ENCODE measurements around the gene PRKAG1. TPM values are rescaled to one million over a fixed set of nuclear protein-coding genes. Genes with fewer than 3 reads are reported as not detected.

The PRKAG1 gene
- total RNA-seq, 1 donor from 2014 or later, result 47.1 TPM

DNA sequence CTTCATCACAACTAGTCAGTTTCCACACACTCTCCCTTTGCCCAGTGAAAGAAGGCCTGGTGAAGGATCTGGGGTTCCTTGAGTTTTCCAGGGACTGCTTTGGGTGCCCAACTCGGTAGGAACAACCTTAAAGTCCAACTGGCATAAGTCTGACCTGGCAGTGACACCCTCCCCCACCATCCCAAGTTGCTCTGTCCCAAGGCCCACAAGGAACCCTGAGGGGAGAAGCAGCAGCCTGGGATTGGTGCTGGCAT is 40.4 kb upstream of the PRKAG1 start:
- Histone ChIP-seq H2AFZ (ENCODE audit: low read depth, low read length) (no peak overlapping the region), H3K27ac (ENCODE audit: low read depth, low read length) (peak overlapping the region; percentile 98), H3K36me3 (ENCODE audit: insufficient read depth, low read length) (peaks cover 12% of the 10 kb centered on the region), H3K4me2 (ENCODE audit: low read length) (peak overlapping the region; percentile 99), H3K79me2 (ENCODE audit: insufficient read depth, low read length) (peaks cover 74% of the 10 kb centered on the region), H3K9me3 (ENCODE audit: insufficient read depth, low read depth, low read length) (no peaks in the 10 kb centered on the region), H3K4me1 (ENCODE audit: insufficient read depth, low read length) (peaks cover 41% of the 10 kb centered on the region), H4K20me1 (ENCODE audit: insufficient read depth, low read length) (peaks cover 58% of the 10 kb centered on the region), H3K27me3 (ENCODE audit: insufficient read depth, low read length) (no peaks in the 10 kb centered on the region), H3K4me3 (ENCODE audit: insufficient read depth, low read depth, low read length) (peak overlapping the region; percentile 92), H3K9ac (ENCODE audit: low read length) (peak overlapping the region; percentile 97)
- DNase-seq (ENCODE audit: low read depth), result no peak
- Mint-ChIP-seq H3K36me3 (ENCODE audit: low read depth, unreplicated experiment) (peaks cover 14% of the 10 kb centered on the region), H3K27me3 (ENCODE audit: low read depth, unreplicated experiment) (no peaks in the 10 kb centered on the region), H3K9me3 (ENCODE audit: unreplicated experiment) (no peaks in the 10 kb centered on the region), H3K4me3 (ENCODE audit: unreplicated experiment) (peak overlapping the region; percentile 98), H3K4me1 (ENCODE audit: low read depth, unreplicated experiment) (peaks cover 33% of the 10 kb centered on the region), H3K27ac (ENCODE audit: unreplicated experiment) (peak overlapping the region; percentile 94)
- FAIRE-seq, result no peak
- TF ChIP-seq EZH2 (IDR thresholded peaks at IDR 0.05; ENCODE audit: insufficient read depth, low read length) (no peak), CTCF (IDR thresholded peaks at IDR 0.05; ENCODE audit: insufficient read depth, low read depth, low read length) (no peak)

DNA sequence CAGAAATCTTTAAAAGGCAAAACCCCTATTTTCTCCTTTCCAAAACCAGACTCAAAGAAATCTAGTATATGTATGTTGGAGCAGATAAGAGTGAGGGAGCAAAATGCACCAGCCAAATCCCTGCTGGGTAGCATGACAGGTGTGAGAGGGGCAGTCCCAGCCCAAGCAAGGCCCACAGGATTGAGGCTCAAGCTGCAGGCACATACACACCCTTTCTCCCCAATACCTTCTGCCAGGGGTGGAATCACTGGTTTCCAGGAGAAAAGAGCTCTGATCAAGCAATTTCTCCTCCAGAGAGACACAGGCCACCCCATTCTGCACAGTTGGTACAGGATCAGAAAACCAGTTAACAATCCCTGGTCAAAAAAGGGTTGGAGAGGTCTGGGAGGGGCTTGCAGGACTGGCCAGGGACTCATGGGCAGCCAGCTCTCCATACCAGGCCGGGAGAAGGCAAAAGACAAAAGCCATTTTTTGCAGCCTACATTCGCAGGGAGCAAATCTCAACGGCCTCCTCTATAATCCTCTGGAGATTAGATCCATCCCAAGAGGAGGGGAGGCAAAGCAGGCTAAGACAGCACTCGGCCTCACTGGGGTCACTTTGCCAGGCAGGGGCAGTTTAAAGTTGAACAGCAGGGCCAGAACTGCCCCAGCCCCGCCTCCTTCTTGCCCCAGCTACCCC is 39.9 kb upstream of the PRKAG1 start:
- H3K36me3 ChIP-seq (ENCODE audit: insufficient read depth, low read length), result peaks cover 17% of the 10 kb centered on the region
- Mint-ChIP-seq H3K27ac (ENCODE audit: unreplicated experiment) (peak overlapping the region; percentile 94), H3K4me3 (ENCODE audit: unreplicated experiment) (peak overlapping the region; percentile 98), H3K9me3 (ENCODE audit: unreplicated experiment) (no peaks in the 10 kb centered on the region), H3K27me3 (ENCODE audit: low read depth, unreplicated experiment) (no peaks in the 10 kb centered on the region), H3K36me3 (ENCODE audit: low read depth, unreplicated experiment) (peaks cover 14% of the 10 kb centered on the region), H3K4me1 (ENCODE audit: low read depth, unreplicated experiment) (peaks cover 33% of the 10 kb centered on the region)
- no peak overlapping the region for H2AFZ ChIP-seq (ENCODE audit: low read depth, low read length)
- H3K9me3 ChIP-seq (ENCODE audit: insufficient read depth, low read depth, low read length), result no peaks in the 10 kb centered on the region
- no peak for TF ChIP-seq CTCF (IDR thresholded peaks at IDR 0.05; ENCODE audit: insufficient read depth, low read depth, low read length)
- no peak for TF ChIP-seq EZH2 (IDR thresholded peaks at IDR 0.05; ENCODE audit: insufficient read depth, low read length)
- H3K79me2 ChIP-seq (ENCODE audit: insufficient read depth, low read length), result peaks cover 79% of the 10 kb centered on the region
- no peak for FAIRE-seq
- H3K4me1 ChIP-seq (ENCODE audit: insufficient read depth, low read length), result peaks cover 41% of the 10 kb centered on the region
- DNase-seq (ENCODE audit: low read depth), result no peak
- peaks cover 62% of the 10 kb centered on the region for H4K20me1 ChIP-seq (ENCODE audit: insufficient read depth, low read length)
- H3K4me2 ChIP-seq (ENCODE audit: low read length), result peak overlapping the region; percentile 99
- H3K4me3 ChIP-seq (ENCODE audit: insufficient read depth, low read depth, low read length), result peak overlapping the region; percentile 92
- peak overlapping the region; percentile 97 for H3K9ac ChIP-seq (ENCODE audit: low read length)
- no peaks in the 10 kb centered on the region for H3K27me3 ChIP-seq (ENCODE audit: insufficient read depth, low read length)
- peak overlapping the region; percentile 98 for H3K27ac ChIP-seq (ENCODE audit: low read depth, low read length)

DNA sequence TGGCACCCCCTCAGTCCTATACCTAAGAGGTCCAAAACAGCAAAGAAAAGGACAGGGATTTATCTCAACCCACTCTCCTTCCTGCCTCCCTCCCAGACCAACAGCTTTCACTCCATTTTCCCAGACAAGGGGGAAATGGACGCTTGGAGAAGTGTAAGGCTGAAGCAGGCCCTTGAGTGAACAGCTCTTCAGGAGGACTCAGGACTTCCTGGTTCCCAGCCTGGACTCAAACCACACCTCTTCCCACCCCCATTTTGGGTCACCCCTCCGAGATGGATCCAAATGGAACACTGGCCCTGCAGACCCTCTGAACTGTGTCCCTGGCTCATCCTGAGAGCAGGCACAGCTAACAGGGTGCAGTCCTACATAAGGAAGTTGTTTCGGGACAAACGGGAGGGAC is 39.3 kb upstream of the PRKAG1 start:
- no peak overlapping the region for H3K27ac ChIP-seq (ENCODE audit: low read depth, low read length)
- peak overlapping the region; percentile 55 for H3K27ac Mint-ChIP-seq (ENCODE audit: unreplicated experiment)
- DNase-seq (ENCODE audit: low read depth) (no peak), FAIRE-seq (no peak)
- no peaks in the 10 kb centered on the region for H3K27me3 Mint-ChIP-seq (ENCODE audit: low read depth, unreplicated experiment)
- peaks cover 68% of the 10 kb centered on the region for H4K20me1 ChIP-seq (ENCODE audit: insufficient read depth, low read length)
- peaks cover 85% of the 10 kb centered on the region for H3K79me2 ChIP-seq (ENCODE audit: insufficient read depth, low read length)
- H3K27me3 ChIP-seq (ENCODE audit: insufficient read depth, low read length), result no peaks in the 10 kb centered on the region
- H3K4me1 ChIP-seq (ENCODE audit: insufficient read depth, low read length), result peaks cover 41% of the 10 kb centered on the region
- no peaks in the 10 kb centered on the region for H3K9me3 Mint-ChIP-seq (ENCODE audit: unreplicated experiment)
- no peak overlapping the region for H2AFZ ChIP-seq (ENCODE audit: low read depth, low read length)
- H3K4me3 ChIP-seq (ENCODE audit: insufficient read depth, low read depth, low read length), result peak overlapping the region; percentile 92
- peak overlapping the region; percentile 97 for H3K9ac ChIP-seq (ENCODE audit: low read length)
- no peaks in the 10 kb centered on the region for H3K9me3 ChIP-seq (ENCODE audit: insufficient read depth, low read depth, low read length)
- no peak for TF ChIP-seq EZH2 (IDR thresholded peaks at IDR 0.05; ENCODE audit: insufficient read depth, low read length)
- no peak for TF ChIP-seq CTCF (IDR thresholded peaks at IDR 0.05; ENCODE audit: insufficient read depth, low read depth, low read length)
- H3K4me1 Mint-ChIP-seq (ENCODE audit: low read depth, unreplicated experiment), result peaks cover 33% of the 10 kb centered on the region
- peaks cover 23% of the 10 kb centered on the region for H3K36me3 ChIP-seq (ENCODE audit: insufficient read depth, low read length)
- peaks cover 14% of the 10 kb centered on the region for H3K36me3 Mint-ChIP-seq (ENCODE audit: low read depth, unreplicated experiment)
- peak overlapping the region; percentile 98 for H3K4me3 Mint-ChIP-seq (ENCODE audit: unreplicated experiment)
- peak overlapping the region; percentile 99 for H3K4me2 ChIP-seq (ENCODE audit: low read length)

Measured in astrocyte (in vitro differentiated cells and primary cell).